NCI-H82 treated with DMSO at 0.1 percent for 48 hours (cell line): Measurements from ENCODE around the gene NPY5R.

Experiments
- DNase-seq: peaks from one replicate; lab custom pipeline; 2025; ENCODE audit not compliant: unreplicated experiment; lab: John Stamatoyannopoulos, UW

NPY5R gene

GRCh38 chr4:163343604-163344146 is at the start of gene NPY5R:
Gene NPY5R, plus strand, starts transcription at chr4:163343892. Its CDS starts 6,382 bp downstream, at chr4:163350274.
- no peak for DNase-seq

GRCh38 chr4:163295138-163295537 is 48.6 kb upstream of the NPY5R start:
- DNase-seq, result no peak

GRCh38 chr4:163300445-163300844 is 43.2 kb upstream of the NPY5R start:
- DNase-seq, result no peak

- DNase-seq, result no peak
Measured at GRCh38 chr4:163303069-163303468, 40.6 kb upstream of the NPY5R start.

- no peak for DNase-seq
Measured at GRCh38 chr4:163309466-163309865, 34.2 kb upstream of the NPY5R start.

GRCh38 chr4:163317110-163317509 is 26.6 kb upstream of the NPY5R start:
- no peak for DNase-seq

GRCh38 chr4:163330916-163331628 is 12.6 kb upstream of the NPY5R start:
- DNase-seq, result no peak

GRCh38 chr4:163331629-163332376 is 11.9 kb upstream of the NPY5R start:
- DNase-seq, result no peak

- DNase-seq, result peak; percentile 33
Measured at GRCh38 chr4:163332526-163333406, 10.9 kb upstream of the NPY5R start, which contains the start of gene NPY1R. Gene NPY1R, minus strand, starts transcription at chr4:163332596. Its CDS starts 6,042 bp downstream, at chr4:163326554.

GRCh38 chr4:163335384-163335783 is 8.3 kb upstream of the NPY5R start:
- no peak for DNase-seq

GRCh38 chr4:163344147-163345125 is 744 bp downstream of the NPY5R start:
- DNase-seq, result no peak

GRCh38 chr4:163350672-163351071 is 7.0 kb downstream of the NPY5R start:
- no peak for DNase-seq

- DNase-seq, result no peak
Measured at GRCh38 chr4:163353054-163353453, 9.4 kb downstream of the NPY5R start.

GRCh38 chr4:163356104-163356503 is 12.4 kb downstream of the NPY5R start:
- DNase-seq, result no peak

- no peak for DNase-seq
Measured at GRCh38 chr4:163367651-163368050, 24.0 kb downstream of the NPY5R start.

GRCh38 chr4:163372029-163372428 is 28.3 kb downstream of the NPY5R start:
- DNase-seq, result no peak

GRCh38 chr4:163378661-163379060 is 35.0 kb downstream of the NPY5R start:
- no peak for DNase-seq

GRCh38 chr4:163380703-163381102 is 37.0 kb downstream of the NPY5R start:
- DNase-seq, result no peak

GRCh38 chr4:163382178-163382869 is 38.6 kb downstream of the NPY5R start:
- DNase-seq, result no peak
